Measurements from ENCODE around the gene GTSF1L. TPM values are rescaled to one million over a fixed set of nuclear protein-coding genes. Genes with fewer than 3 reads are reported as not detected.

The GTSF1L gene
- total RNA-seq, 1 experiment from 2014 or later: not detected

DNA sequence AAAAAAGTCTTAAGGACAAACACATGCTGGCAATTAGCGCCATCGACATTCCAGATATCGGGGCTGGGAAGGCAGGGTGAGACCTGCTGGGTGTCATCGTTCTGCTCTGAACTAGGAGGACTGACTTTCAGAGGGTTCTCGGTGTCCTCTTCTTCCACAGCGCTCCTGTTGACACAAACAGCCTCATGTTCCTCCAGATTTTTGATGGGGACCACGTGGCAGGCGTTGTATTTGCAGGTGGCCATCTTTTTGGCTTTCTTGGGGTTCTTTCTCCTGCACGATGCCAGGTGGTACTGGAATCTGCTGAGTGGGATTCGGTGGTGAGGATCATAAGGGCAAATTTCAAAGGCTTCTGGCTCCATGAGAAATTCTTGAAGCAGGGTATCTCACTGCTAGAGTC lies 469 bp downstream of the GTSF1L start (continued):
- TF ChIP-seq ZNF416 (CRISPR knock-in tag; IDR thresholded peaks at IDR 0.05): no peak
- TF ChIP-seq ATF1 (CRISPR knock-in tag; IDR thresholded peaks at IDR 0.05): no peak
- TF ChIP-seq, protein P1, sequence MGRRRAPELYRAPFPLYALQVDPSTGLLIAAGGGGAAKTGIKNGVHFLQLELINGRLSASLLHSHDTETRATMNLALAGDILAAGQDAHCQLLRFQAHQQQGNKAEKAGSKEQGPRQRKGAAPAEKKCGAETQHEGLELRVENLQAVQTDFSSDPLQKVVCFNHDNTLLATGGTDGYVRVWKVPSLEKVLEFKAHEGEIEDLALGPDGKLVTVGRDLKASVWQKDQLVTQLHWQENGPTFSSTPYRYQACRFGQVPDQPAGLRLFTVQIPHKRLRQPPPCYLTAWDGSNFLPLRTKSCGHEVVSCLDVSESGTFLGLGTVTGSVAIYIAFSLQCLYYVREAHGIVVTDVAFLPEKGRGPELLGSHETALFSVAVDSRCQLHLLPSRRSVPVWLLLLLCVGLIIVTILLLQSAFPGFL (CRISPR knock-in tag; IDR thresholded peaks at IDR 0.05; ENCODE audit: borderline replicate concordance): no peak

DNA sequence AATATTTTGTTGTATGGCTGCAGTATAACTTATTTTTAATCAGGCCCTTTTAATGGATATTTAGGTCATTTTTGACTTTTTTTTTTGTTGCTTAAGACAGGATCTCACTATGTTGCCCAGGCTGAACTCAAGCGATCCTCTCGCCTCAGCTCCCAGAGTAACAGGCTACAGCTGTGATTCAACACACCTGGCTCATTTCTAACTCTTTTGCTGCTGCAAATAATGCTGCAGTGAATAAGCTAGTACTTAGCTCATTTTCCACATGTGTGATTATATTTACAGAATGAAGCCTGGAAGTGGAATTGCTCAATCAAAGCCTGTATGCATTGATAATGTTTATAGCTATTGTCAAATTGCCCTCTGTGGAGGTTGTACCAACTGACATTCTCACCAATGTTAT lies 1.1 kb downstream of the GTSF1L start:
- ChIA-PET CTCF (interaction anchor here (0.7 to 0.9 kb wide), 2 partner anchors 72 to 277 kb away, joined by 3 read pairs; no protein-coding TSS in a partner anchor), POLR2A (no interaction called here)
- ATAC-seq: no peak
- TF ChIP-seq E2F4 (CRISPR knock-in tag; IDR thresholded peaks at IDR 0.05; ENCODE audit: borderline replicate concordance, low read depth) (no peak), RORB (CRISPR knock-in tag; IDR thresholded peaks at IDR 0.05) (no peak), CREB1 (CRISPR knock-in tag; IDR thresholded peaks at IDR 0.05) (no peak), KAT7 (CRISPR knock-in tag; IDR thresholded peaks at IDR 0.05; ENCODE audit: borderline replicate concordance) (no peak), EMX1 (CRISPR knock-in tag; IDR thresholded peaks at IDR 0.05) (no peak), CTCF (IDR thresholded peaks at IDR 0.05) (no peak), FOXJ3 (CRISPR knock-in tag; IDR thresholded peaks at IDR 0.05; ENCODE audit: borderline replicate concordance) (no peak), NFATC4 (CRISPR knock-in tag; IDR thresholded peaks at IDR 0.05) (no peak), STAT6 (CRISPR knock-in tag; conservative IDR thresholded peaks at IDR 0.05; ENCODE audit: low read depth) (no peak), ZMAT4 (CRISPR knock-in tag; IDR thresholded peaks at IDR 0.05) (no peak), MXD4 (CRISPR knock-in tag; IDR thresholded peaks at IDR 0.05; ENCODE audit: borderline replicate concordance) (no peak), ZNF425 (CRISPR knock-in tag; conservative IDR thresholded peaks at IDR 0.05) (no peak), NR2C2 (CRISPR knock-in tag; IDR thresholded peaks at IDR 0.05) (no peak)
- TF ChIP-seq, protein P2, sequence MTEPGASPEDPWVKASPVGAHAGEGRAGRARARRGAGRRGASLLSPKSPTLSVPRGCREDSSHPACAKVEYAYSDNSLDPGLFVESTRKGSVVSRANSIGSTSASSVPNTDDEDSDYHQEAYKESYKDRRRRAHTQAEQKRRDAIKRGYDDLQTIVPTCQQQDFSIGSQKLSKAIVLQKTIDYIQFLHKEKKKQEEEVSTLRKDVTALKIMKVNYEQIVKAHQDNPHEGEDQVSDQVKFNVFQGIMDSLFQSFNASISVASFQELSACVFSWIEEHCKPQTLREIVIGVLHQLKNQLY (CRISPR knock-in tag; IDR thresholded peaks at IDR 0.05): no peak
- DNase-seq (ENCODE audit: low spot score): no peak
- Mint-ChIP-seq H3K9me3 (peaks cover 3% of the 10 kb centered on the region; the same call in 1 of the 2 replicates), H3K27ac (no peak overlapping the region), H3K27me3 (ENCODE audit: low read depth) (no peaks in the 10 kb centered on the region), H3K4me1 (peaks cover 10% of the 10 kb centered on the region), H3K4me3 (no peak overlapping the region), H3K36me3 (no peaks in the 10 kb centered on the region)
